NCI-H2029 (cell line): ENCODE data around the gene GADD45A.

Experiments
- DNase-seq: peaks from one replicate; lab custom pipeline; 2025; lab: John Stamatoyannopoulos, UW

The GADD45A gene

GRCh38 chr1:67689267-67690017, 4.4 kb downstream of the GADD45A start:
- DNase-seq: no peak

GRCh38 chr1:67690018-67690363, 5.0 kb downstream of the GADD45A start:
- no peak for DNase-seq

- no peak for DNase-seq
Observed at GRCh38 chr1:67690411-67690810, 5.4 kb downstream of the GADD45A start.

- DNase-seq: peak; percentile 70
Observed at GRCh38 chr1:67691712-67692111, 6.7 kb downstream of the GADD45A start.

GRCh38 chr1:67695963-67696362, 11.0 kb downstream of the GADD45A start:
- no peak for DNase-seq

GRCh38 chr1:67696708-67697107, 11.7 kb downstream of the GADD45A start:
- no peak for DNase-seq

GRCh38 chr1:67700220-67700619, 15.2 kb downstream of the GADD45A start:
- DNase-seq: no peak

- peak; percentile 69 for DNase-seq
Observed at GRCh38 chr1:67700692-67701410, 15.8 kb downstream of the GADD45A start.

GRCh38 chr1:67701876-67702275, 16.9 kb downstream of the GADD45A start:
- DNase-seq: no peak

- no peak for DNase-seq
Observed at GRCh38 chr1:67704351-67704750, 19.4 kb downstream of the GADD45A start.

- DNase-seq: no peak
Observed at GRCh38 chr1:67705735-67706453, 20.9 kb downstream of the GADD45A start.

- no peak for DNase-seq
Observed at GRCh38 chr1:67708606-67709005, 23.6 kb downstream of the GADD45A start.

GRCh38 chr1:67710417-67710816, 25.4 kb downstream of the GADD45A start:
- DNase-seq: no peak

GRCh38 chr1:67711158-67711854, 26.3 kb downstream of the GADD45A start:
- DNase-seq: no peak

- DNase-seq: peak; percentile 39
Observed at GRCh38 chr1:67711855-67712212, 26.8 kb downstream of the GADD45A start.

GRCh38 chr1:67713057-67713846, 28.3 kb downstream of the GADD45A start:
- DNase-seq: peak; percentile 86

GRCh38 chr1:67715819-67716218, 30.8 kb downstream of the GADD45A start:
- no peak for DNase-seq

- peak; percentile 59 for DNase-seq
Observed at GRCh38 chr1:67716800-67717199, 31.8 kb downstream of the GADD45A start.

- peak; percentile 35 for DNase-seq
Observed at GRCh38 chr1:67717876-67718275, 32.9 kb downstream of the GADD45A start.

- peak; percentile 32 for DNase-seq
Observed at GRCh38 chr1:67719329-67720196, 34.6 kb downstream of the GADD45A start.

- no peak for DNase-seq
Observed at GRCh38 chr1:67721112-67721511, 36.1 kb downstream of the GADD45A start.
